Progenitor cell of endocrine pancreas (in vitro differentiated cells): ENCODE measurements around the gene KCNK17. TPM values are rescaled to one million over a fixed set of nuclear protein-coding genes. Genes with fewer than 3 reads are reported as not detected.

ENCODE experiments used
- DNase-seq: peaks from one replicate; pipeline ENCODE4 v3.0.0; 2021; ENCODE audit warnings: low spot score; ENCODE audit not compliant: unreplicated experiment
- H3K27ac Mint-ChIP-seq: 2 replicates; pipeline ENCODE4 v1.8.0; 2021; ENCODE audit warnings: mild to moderate bottlenecking, moderate library complexity, mixed read lengths
- H3K27me3 Mint-ChIP-seq: 2 replicates; pipeline ENCODE4 v1.8.0; 2021; ENCODE audit warnings: mixed read lengths
- H3K36me3 Mint-ChIP-seq: 2 replicates; pipeline ENCODE4 v1.8.0; 2022; ENCODE audit warnings: mixed read lengths; ENCODE audit not compliant: insufficient read depth
- H3K4me1 Mint-ChIP-seq: 2 replicates; pipeline ENCODE4 v1.8.0; 2021; ENCODE audit warnings: low read depth, mixed read lengths
- H3K4me3 Mint-ChIP-seq: 2 replicates; pipeline ENCODE4 v1.8.0; 2021; ENCODE audit warnings: low read depth, mild to moderate bottlenecking, moderate library complexity, mixed read lengths
- H3K9me3 Mint-ChIP-seq: 2 replicates; pipeline ENCODE4 v1.8.0; 2021; ENCODE audit warnings: low read depth, mixed read lengths
- total RNA-seq: library from RNA; stranded (reverse); gene quantifications from 2 replicates; pipeline ENCODE4 v1.2.1, GENCODE V29; 2021
- TF ChIP-seq, protein P1 (sequence below): fragments of 200-600 bp; sonication (generic); IDR thresholded peaks from one replicate; pipeline ENCODE4 v1.5.0; 2021; ENCODE audit warnings: antibody characterized with exemption, mild to moderate bottlenecking; ENCODE audit not compliant: unreplicated experiment

The KCNK17 gene
- total RNA-seq, 1 donor from 2014 or later, result 11.2 TPM

DNA sequence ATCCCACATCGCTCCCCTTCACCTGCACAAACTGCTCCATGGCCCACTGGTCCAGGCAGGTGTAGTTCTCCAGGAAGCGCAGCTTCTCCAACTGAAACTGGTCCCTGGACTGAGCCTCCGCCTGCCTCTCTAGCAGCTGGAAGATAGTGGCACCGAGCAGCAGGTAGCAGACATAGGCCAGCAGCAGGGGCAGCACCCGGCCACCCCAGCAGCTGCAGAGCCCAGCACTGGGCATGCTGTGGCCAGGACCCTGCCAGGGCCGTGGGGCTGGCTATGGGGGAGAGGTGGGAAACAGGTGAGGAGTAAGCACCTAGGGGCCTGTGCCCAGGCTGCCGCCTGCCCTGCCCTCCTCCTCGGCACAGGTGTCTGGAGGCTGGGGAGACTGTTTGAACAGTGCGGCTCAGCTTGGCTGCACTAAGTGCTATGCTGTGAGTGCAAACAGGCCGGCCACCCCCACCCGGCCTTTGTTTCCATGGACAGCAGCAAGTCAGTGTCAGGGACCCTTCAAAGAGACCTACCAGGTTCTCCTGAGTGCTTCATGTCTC lies 8.2 kb upstream of the KCNK17 start, which contains the start of gene KCNK16:
Gene KCNK16, minus strand, starts transcription at position 397 of the 545 bp plus-strand sequence. Its CDS starts 162 bp downstream, at position 235.
- TF ChIP-seq, protein P1, sequence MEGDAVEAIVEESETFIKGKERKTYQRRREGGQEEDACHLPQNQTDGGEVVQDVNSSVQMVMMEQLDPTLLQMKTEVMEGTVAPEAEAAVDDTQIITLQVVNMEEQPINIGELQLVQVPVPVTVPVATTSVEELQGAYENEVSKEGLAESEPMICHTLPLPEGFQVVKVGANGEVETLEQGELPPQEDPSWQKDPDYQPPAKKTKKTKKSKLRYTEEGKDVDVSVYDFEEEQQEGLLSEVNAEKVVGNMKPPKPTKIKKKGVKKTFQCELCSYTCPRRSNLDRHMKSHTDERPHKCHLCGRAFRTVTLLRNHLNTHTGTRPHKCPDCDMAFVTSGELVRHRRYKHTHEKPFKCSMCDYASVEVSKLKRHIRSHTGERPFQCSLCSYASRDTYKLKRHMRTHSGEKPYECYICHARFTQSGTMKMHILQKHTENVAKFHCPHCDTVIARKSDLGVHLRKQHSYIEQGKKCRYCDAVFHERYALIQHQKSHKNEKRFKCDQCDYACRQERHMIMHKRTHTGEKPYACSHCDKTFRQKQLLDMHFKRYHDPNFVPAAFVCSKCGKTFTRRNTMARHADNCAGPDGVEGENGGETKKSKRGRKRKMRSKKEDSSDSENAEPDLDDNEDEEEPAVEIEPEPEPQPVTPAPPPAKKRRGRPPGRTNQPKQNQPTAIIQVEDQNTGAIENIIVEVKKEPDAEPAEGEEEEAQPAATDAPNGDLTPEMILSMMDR, result no peak
- no peak for DNase-seq
- H3K36me3 Mint-ChIP-seq, result no peaks in the 10 kb centered on the region
- peaks cover 24% of the 10 kb centered on the region for H3K4me1 Mint-ChIP-seq
- peak within 1 kb of the TSS; percentile 66 for H3K4me3 Mint-ChIP-seq
- no peaks in the 10 kb centered on the region for H3K9me3 Mint-ChIP-seq
- peaks cover 62% of the 10 kb centered on the region for H3K27me3 Mint-ChIP-seq
- H3K27ac Mint-ChIP-seq, result peak within 1 kb of the TSS; percentile 51

DNA sequence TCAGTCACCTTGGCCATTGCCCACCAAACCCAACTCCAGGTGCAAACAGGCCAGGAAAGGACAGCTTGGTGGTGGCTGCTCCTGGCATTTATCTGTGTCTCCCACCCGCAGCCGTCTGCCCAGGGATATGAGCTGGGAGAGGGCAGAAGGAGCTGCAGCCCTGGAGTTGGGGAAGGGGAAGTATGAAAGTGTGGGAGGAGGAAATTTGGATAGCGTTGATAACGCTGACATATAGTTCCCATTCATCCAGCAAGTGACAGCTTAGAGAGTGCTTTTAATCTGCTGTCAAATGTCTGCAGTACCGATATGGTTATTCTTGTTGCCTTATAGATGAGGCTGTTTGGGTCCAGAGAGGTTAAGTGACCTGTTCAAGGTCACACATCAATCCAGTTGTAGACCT lies 7.5 kb upstream of the KCNK17 start:
- Mint-ChIP-seq H3K27ac (no peak overlapping the region), H3K9me3 (no peaks in the 10 kb centered on the region), H3K4me3 (peak overlapping the region; percentile 66), H3K4me1 (peaks cover 18% of the 10 kb centered on the region), H3K27me3 (peaks cover 65% of the 10 kb centered on the region), H3K36me3 (no peaks in the 10 kb centered on the region)
- DNase-seq, result no peak
- TF ChIP-seq, protein P1, result no peak

DNA sequence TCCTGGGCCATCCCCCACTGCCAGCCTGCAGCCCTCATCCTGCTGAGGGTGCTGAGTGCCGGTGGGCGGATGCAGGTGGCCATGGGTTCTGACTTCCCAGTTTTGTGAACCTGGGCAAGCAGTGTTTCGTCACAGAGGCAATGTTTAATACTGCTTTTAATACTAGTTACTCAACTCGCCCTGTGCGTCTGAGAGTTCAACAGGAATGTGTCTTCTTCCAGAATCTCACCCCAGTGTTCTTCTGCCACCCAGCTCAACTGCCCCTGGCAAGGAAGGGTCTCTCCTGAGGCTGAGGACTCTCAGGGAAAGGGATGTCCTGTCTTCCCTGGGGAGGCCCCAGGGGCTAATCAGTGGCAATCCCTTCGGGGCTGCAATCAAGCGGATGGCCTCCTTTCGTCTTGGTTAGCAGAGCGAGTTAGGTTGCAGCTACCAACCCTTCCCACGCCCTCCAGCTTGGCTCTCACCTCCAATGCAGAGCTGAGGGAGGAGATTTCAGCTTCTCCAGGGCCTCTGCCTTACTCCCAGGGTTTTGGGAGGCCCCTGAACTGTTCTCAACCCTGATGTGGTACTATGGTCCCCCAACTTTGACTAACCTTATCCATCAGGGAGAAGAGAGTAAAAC lies 6.3 kb upstream of the KCNK17 start:
- Mint-ChIP-seq H3K4me3 (peak overlapping the region; percentile 26), H3K9me3 (no peaks in the 10 kb centered on the region), H3K4me1 (peaks cover 14% of the 10 kb centered on the region), H3K27ac (no peak overlapping the region), H3K36me3 (no peaks in the 10 kb centered on the region), H3K27me3 (peaks cover 63% of the 10 kb centered on the region)
- DNase-seq, result no peak
- TF ChIP-seq, protein P1, result no peak

DNA sequence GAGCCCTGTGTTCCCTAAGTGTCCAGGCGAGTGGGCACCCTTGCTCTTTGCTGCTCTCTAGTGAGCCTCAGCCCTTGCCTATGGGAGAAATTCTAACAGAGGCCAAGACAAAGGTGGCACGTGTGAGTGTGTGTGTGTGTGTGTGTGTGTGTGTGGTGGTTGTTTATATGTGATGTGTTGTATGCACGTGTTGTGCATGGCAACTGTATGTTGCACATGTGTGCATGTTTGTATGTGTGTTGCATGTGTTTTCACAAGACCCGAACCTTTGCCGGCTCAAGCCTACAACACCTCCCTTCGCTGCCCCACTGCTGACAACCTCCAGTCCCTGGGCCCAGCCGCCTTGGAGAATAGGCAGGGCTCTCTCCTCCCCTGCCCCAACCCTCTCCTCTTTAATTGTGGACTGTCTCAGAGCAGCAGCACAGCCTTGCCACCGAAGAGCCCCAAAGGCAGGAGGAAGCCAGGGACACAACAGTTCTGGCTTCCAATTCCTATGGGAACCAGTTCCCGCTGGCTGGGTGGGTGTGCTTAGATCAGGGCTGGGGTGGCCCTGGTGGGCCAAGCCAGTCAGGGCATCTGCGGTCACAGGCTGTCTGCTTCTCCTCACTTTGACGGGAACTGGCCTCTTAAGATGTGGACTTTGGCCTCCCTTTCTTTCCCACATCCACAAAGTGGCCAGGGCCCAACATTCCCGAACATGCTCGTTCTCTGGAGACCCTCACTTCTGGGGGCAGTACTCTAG lies 5.6 kb upstream of the KCNK17 start:
- no peaks in the 10 kb centered on the region for H3K36me3 Mint-ChIP-seq
- peaks cover 65% of the 10 kb centered on the region for H3K27me3 Mint-ChIP-seq
- H3K9me3 Mint-ChIP-seq, result no peaks in the 10 kb centered on the region
- peaks cover 12% of the 10 kb centered on the region for H3K4me1 Mint-ChIP-seq
- H3K4me3 Mint-ChIP-seq, result peak overlapping the region; percentile 16
- no peak overlapping the region for H3K27ac Mint-ChIP-seq
- no peak for DNase-seq
- TF ChIP-seq, protein P1, result no peak

DNA sequence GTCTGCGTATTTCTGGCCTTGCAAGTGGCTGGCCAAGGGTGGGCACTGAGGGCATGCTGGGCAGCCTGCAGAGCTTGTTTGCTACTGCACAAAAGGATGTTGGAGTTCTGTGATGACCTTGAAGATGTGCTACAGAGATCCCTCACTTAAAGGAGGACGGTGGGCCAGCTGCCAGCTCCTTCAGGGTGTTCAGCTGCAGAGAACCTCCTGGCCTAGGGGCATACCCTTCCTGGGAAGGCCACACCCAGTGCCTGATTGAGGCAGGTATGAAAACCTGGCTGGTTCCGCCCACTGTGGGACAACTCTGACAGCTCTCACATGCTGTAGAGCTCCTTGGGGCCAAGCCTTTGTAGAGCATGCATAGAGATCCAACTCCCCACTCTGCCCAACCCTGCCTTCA lies 3.0 kb upstream of the KCNK17 start:
- H3K36me3 Mint-ChIP-seq, result no peaks in the 10 kb centered on the region
- peaks cover 76% of the 10 kb centered on the region for H3K27me3 Mint-ChIP-seq
- H3K9me3 Mint-ChIP-seq, result no peaks in the 10 kb centered on the region
- H3K4me3 Mint-ChIP-seq, result no peak overlapping the region
- H3K27ac Mint-ChIP-seq, result no peak overlapping the region
- TF ChIP-seq, protein P1, result no peak
- DNase-seq, result no peak
- peaks cover 8% of the 10 kb centered on the region for H3K4me1 Mint-ChIP-seq
